H54 (cell line): ENCODE data around the gene AHDC1.

Experiments used
- DNase-seq: peaks from one replicate; pipeline ENCODE4 v3.0.0; 2011; ENCODE audit warnings: low spot score, mixed read lengths; ENCODE audit not compliant: insufficient read length
- FAIRE-seq: peaks from 3 replicates; lab custom pipeline; 2011; peaks lifted over from hg19 to GRCh38; lab: Jason Lieb, UNC
- POLR2A ChIP-seq: IDR thresholded peaks from 2 replicates; pipeline ENCODE4 v1.6.1; 2011; ENCODE audit warnings: low read depth, mild to moderate bottlenecking, low read length

The AHDC1 gene, protein sequence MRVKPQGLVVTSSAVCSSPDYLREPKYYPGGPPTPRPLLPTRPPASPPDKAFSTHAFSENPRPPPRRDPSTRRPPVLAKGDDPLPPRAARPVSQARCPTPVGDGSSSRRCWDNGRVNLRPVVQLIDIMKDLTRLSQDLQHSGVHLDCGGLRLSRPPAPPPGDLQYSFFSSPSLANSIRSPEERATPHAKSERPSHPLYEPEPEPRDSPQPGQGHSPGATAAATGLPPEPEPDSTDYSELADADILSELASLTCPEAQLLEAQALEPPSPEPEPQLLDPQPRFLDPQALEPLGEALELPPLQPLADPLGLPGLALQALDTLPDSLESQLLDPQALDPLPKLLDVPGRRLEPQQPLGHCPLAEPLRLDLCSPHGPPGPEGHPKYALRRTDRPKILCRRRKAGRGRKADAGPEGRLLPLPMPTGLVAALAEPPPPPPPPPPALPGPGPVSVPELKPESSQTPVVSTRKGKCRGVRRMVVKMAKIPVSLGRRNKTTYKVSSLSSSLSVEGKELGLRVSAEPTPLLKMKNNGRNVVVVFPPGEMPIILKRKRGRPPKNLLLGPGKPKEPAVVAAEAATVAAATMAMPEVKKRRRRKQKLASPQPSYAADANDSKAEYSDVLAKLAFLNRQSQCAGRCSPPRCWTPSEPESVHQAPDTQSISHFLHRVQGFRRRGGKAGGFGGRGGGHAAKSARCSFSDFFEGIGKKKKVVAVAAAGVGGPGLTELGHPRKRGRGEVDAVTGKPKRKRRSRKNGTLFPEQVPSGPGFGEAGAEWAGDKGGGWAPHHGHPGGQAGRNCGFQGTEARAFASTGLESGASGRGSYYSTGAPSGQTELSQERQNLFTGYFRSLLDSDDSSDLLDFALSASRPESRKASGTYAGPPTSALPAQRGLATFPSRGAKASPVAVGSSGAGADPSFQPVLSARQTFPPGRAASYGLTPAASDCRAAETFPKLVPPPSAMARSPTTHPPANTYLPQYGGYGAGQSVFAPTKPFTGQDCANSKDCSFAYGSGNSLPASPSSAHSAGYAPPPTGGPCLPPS (N-terminal part only)

DNA sequence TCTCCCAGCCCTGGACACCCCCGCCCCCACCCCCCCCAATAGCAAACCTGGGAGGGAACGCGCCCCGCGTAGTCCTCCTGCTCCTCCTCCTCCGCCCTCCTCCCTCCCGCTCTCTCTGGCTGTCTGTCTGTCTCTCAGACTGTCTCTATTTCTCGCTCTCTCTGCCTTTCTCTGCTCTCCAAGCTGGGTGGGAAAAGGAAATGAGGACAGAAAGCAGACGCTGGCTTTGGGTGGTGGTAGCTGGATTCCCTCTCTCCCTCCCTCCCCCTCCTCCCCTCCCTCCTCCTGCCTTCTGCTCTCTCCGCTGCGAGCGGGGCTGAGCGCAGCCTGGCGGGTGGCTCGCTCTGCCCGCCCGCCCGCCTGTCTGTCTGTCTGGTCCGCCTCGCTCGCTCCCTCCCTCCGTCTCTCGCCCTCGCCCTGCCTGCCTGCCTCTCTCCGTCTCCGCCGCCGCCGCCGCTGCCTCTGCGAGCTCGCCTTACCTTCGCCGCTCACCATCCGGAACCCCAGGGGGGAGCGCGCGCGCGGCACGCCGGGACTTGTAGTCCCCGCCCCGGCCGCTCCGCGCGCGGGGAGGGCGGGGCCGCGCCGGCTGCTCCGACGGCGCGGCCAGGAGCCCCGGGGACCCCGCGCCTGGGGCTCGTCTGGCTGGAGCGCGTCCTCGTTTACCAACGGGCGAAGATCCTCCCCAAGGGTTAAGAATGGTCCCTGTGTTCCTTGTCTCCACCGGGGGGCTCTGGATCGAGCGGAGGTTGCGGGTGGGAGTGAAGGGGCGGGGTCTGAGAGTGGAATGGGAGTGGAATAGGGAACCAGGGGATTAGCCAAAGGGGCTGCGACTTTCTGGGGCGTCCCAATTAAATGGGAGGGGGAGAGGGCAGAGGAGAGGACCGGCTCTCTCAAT, at the start of gene AHDC1:
Gene AHDC1, minus strand, starts transcription at position 464 of the 898 bp plus-strand sequence. CDS start 52,029 bp downstream, outside the sequence.
- peak; percentile 84 for TF ChIP-seq POLR2A
- peak; percentile 63 for DNase-seq
- FAIRE-seq: no peak

DNA sequence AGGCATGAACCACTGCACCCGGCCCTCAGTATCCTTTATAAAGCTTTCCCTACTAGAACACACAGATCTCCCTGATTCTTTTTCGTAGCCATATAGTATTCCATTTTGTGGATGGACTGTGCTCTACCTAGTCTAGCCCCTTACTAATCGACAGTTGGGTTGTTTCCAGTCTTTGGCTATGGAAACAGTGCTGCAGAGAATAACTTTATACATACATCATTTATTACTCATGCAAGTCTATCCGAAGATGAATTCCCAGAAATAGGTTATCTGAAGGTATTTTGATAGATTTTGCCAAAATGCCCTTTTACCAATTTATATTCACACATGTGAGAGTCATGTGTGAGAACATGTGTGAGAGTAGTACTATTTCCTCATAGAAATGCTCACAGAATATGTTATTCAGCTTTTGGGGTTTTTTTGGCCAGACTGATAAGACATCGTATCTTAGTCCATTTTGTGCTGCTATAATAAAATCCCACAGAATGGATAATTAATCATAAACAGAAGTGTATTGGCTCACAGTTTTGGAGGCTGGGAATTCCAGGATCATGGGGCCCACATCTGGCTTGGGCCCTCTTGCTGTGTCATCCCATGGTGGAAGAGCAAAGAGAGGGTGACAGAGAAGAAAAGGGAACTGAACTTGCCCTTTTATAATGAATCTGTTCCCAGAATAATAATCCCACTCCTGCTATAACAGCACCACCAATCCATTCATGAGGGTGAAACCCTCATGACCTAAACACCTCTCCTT, 48.3 kb upstream of the AHDC1 start:
- FAIRE-seq (no peak), DNase-seq (no peak)
- TF ChIP-seq POLR2A: no peak

DNA sequence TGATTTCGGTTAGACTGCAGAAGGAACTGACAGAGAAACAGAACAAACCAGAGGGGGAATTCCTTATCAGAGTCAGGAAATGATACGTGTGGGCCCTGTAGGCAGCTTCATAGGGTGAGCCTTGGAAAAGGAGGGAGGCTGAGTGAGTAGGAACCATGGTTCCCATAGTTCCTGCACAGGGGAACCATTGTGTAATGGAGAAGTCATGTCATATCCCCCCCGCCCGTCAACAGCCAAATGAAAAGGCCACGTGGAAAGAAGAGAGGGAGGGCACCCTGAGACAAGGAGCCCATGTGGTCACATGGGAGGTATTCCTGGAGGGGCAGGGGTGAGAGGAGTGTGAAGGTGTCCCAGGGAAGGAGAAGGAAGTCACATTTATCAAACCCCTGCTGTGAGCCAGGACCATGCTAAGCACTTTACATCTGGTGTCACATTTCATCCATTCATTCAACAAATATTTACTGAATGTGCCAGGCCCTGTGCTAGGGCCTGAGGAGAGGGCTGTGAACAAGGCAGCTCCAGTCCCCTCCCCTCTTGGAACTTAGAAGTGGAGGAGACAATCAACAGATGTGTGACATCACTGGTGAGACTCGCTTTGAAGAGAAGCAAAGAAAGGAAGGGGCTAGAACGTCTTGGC, 46.7 kb upstream of the AHDC1 start:
- TF ChIP-seq POLR2A: no peak
- FAIRE-seq: no peak
- no peak for DNase-seq

DNA sequence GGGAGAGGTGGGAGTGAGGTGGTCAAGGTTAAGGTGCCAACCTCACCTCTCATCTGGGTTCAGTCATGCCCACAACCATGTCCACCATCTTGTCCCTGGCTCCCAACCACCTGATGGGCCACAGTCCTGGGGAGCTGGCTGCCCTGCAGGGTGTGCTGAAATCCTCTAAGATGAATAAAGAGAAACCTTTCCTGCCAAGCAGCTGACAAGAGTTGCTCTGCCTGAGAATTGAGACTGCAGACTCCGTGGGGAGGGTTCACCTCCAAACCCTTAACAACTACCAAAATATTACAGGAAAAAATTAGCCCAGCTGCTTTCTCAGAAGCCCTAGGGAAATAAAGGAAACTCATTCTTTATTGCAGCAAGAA, 46.2 kb upstream of the AHDC1 start:
- no peak for DNase-seq
- TF ChIP-seq POLR2A: no peak
- no peak for FAIRE-seq

DNA sequence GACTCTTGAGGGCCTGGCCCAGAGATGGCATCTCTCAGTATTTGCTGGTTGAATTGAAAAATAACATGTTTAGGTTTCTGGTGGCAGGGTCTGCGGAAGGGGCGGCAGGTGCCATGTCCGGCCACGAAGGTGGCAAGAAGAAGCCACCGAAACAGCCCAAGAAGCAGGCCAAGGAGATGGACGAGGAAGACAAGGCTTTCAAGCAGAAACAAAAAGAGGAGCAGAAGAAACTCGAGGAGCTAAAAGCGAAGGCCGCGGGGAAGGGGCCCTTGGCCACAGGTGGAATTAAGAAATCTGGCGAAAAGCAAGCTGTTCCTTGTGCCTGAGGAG, 45.3 kb upstream of the AHDC1 start:
- TF ChIP-seq POLR2A: no peak
- DNase-seq: no peak
- no peak for FAIRE-seq

DNA sequence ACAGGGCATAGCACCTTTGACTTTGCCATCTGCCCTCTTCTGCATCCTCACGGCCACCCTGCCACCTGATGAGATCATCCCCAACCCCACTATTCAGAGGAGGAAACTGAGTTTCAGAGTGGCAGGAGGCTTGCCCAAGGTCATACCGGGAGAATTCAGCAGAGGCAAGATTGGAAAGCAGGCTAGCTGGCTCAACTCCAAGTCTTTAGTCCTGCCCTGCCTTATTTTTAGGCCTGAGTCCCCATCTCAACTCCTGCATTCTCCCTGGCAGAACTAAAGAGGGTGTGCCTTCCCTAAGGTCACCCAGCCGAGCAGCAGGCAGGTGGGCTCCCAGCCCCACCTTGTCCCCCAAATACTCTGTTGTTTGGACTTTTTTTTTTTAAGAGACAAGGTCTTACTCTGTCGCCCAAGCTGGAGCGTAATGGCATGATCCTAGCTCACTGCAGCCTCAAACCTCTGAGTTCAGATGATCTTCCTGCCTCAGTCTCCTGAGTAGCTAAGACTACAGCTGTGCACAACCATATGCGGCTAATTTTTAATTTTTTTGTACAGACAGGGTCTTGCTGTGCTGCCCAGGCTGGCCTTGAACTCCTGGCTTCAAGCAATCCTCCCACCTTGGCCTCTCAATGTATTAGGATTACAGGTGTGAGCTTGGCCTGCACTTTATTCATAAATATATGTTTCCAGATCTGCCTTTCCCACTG, 44.8 kb upstream of the AHDC1 start:
- DNase-seq (no peak), FAIRE-seq (no peak)
- no peak for TF ChIP-seq POLR2A

DNA sequence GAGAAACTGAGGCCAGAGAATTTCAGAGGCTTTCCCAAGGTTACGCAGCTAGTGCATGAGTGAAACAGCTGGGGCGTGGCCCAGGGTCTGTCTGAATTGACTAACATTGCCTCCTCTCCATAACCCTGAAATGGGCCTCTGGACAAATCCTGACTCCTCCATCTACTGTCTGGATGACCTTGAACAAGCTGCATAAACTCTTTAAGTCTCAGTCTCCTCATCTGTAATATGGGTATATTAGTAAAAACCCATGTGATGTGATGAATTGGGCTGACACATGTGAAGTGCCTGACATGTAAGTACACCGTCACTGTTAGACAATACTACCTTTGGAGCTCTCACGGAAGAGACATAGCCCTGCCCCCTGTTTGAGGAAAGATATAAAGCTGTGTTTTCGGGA, 43.4 kb upstream of the AHDC1 start:
- no peak for TF ChIP-seq POLR2A
- no peak for FAIRE-seq
- no peak for DNase-seq

DNA sequence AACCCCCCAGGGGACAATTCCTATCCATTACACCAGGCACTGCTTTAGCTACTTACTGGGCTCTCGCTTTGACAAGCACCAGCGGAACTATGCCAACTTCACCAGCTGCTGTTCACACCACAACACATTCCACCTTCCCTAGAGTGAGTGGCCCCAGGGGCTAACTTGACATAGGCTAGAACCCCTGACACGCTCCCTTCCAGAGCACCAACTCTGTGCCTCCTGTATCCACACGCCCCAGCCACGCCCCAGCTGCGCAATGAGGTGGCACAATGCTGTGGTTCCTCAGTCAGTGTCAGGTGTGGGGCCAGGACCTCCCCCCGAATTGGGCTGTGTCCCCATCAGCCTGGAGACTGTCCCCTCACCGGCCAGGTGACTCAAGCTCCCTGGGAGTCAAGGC, 42.7 kb upstream of the AHDC1 start:
- DNase-seq: no peak
- FAIRE-seq: no peak
- TF ChIP-seq POLR2A: no peak

DNA sequence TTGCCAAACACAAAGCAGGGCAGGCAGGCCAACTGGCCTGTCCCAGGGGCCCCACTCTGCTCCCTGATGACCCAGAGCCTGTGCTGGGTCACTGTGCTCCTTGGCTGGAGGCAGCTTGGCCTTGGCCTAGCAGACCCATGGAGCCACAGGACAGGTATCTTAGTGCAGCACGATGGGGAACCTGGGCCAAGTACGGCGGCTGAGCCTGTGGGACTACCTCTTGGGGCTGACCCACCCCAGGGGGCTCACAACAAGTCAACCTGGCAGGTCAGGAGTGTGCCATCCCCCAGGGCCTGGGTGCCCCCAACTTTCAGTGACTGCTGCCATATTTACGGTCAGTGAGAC, 41.1 kb upstream of the AHDC1 start:
- FAIRE-seq (no peak), DNase-seq (no peak)
- TF ChIP-seq POLR2A: no peak

DNA sequence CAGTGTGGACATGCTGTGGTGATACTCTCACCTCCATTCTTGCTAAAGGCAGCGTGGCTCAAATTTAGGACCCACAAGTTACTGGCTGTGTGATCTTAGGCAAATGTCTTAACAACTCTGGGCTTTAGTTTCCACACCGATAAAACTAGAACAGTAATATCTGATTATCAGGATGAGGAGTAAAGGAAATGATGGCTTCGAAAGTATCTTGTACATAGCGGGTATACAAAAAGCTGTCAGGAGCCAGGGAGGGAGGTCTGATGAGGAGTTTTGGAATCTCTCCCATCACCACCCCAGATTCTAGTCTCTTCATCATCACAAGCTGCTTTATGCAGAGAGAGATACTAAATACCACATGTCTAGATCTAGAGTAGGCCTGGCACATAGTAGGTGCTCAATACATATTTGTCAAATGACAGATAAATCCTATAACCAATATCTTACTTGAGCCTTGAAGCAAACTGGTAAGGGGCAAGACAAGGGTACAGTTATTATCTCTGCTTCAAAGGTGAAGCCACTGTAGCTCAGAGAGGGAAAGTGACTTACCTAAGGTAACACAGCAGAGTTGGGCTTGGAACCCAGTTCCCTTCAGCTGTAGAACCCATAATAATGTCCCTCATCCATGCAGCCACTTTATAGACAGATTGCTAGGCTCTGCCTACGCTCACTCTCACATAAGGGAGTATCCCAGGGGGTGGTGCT, 40.6 kb upstream of the AHDC1 start:
- DNase-seq: no peak
- FAIRE-seq: no peak

More for the DNA sequence above, 40.6 kb upstream of the AHDC1 start:
- TF ChIP-seq POLR2A: no peak
